NCI-H524 (cell line): ENCODE measurements around the gene ATXN2L.
"Not testable (repeated sequence)": the region's sequence is repeated elsewhere in the genome, so short reads cannot be mapped to it uniquely, and the experiment has no call there.

ENCODE experiments used
- DNase-seq, 2 experiments: peaks; one replicate each; lab custom pipeline; 2025; lab: John Stamatoyannopoulos, UW

ATXN2L gene

GRCh38 chr16:28836761-28837064 is 13.9 kb downstream of the ATXN2L start:
- no peak for DNase-seq

DNA sequence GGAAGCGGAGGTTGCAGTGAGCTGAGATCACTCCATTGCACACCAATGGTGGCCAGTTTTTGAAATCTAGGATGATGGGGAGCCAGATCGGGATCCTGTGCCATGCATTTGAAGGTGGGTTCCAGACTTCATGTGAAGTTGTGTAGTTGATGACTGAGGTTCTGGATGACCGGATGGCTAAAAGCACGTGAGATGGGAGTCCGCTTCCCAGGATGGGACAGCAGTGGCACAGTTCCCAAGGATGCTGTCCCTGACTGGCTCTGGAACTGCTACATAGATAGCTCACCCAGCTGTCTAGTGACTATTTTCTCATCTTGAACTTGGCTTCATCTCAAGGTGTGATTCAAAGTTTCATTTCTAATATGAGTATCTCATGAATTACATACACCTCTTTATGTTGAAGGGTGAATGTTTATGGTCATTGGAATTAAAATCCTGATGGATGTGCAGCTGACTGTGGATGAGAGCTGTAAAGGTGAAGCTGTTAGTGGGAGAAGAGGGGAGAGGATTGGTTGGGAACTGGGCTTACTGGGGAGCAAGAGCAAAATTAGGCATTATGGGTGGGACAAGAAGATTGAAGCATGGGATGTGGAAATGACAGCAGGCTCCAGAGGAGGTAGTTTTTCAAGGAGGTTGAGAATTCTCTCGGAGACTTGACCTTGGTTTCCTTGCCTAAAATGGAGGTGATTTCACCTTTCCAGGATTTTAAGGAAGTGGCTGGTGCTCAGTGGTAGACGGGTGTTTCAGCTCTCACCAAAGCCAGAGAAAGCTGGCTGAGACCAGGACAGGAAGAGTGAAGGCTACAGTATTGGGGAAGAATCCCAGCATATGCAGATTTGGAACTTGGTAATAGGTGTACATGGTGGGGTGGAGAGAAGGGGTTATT is 15.1 kb downstream of the ATXN2L start:
- no peak for DNase-seq

GRCh38 chr16:28838558-28838918 is 15.7 kb downstream of the ATXN2L start:
- DNase-seq = no peak

- no peak for DNase-seq
These were observed 16.3 kb downstream of the ATXN2L start for GRCh38 chr16:28839004-28839639.

GRCh38 chr16:28839899-28840298 is 17.1 kb downstream of the ATXN2L start:
- DNase-seq = no peak

- no peak for DNase-seq
These were observed 19.9 kb downstream of the ATXN2L start for GRCh38 chr16:28842696-28843095.

- no peak for DNase-seq
These were observed 21.0 kb downstream of the ATXN2L start for GRCh38 chr16:28843766-28844165.

GRCh38 chr16:28844226-28844885 is 21.6 kb downstream of the ATXN2L start:
- no peak for DNase-seq

GRCh38 chr16:28845293-28845692 is 22.5 kb downstream of the ATXN2L start:
- no peak for DNase-seq

DNA sequence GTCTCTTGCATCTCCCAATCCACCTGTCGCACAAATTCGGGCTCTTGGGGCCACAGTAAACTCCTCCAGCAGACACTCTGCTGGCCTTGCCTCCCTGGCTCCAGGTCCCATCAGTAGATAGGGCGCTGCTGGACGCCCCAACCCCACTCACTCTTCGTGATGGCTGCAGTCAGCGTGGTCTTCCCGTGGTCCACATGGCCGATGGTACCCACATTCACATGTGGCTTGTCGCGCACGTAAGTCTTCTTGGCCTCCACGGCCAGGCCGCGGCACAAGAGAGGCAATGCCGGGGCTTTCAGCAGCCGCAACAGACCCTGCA is 22.9 kb downstream of the ATXN2L start:
- peak in 1 of 2 experiments; percentile 38 for DNase-seq

GRCh38 chr16:28846080-28846932 is 23.5 kb downstream of the ATXN2L start, which contains the start of gene TUFM:
Gene TUFM (minus strand): TSS chr16:28846348. CDS start chr16:28846269, 79 bp downstream.
- peak; percentile 99 for DNase-seq

DNA sequence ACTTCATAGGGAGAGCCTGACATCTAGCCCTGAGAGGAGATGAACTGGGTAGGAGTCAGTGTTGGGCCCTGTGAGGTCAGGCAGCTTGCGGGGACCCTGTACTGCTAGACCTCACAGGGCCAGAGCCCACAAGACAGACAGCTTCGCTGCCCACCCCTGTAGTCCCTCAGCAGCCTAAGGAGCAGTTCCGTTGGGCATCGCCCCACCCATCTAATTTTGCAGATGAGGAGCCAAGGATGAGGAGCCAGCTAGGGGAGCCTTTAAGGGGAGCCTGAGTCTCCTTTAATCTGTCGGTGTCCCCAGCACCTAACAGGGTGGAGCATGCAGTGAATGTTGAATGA is 24.1 kb downstream of the ATXN2L start:
- DNase-seq = peak in 1 of 2 experiments; percentile 54

GRCh38 chr16:28858421-28858820 is 35.6 kb downstream of the ATXN2L start:
- no peak for DNase-seq

DNA sequence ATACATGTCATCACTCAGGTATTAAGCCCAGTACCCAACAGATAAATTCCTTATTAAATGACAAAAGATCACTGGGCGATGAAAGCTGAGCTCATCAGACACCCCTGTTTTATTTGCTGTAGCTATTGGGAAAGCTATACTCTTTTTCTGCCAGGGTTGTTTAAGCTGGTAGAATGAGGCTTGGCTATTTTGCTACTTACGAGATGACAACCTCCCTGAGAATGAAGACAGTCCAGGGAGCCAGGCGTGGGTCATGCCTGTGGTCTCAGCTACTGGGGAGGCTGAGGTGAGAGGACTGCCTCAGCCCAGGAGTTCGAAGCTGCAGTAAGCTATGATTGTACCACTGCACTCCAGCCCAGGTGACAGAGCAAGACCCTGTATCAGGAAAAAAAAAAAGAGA is 36.5 kb downstream of the ATXN2L start:
- no peak for DNase-seq

- DNase-seq = no peak
These were observed 41.4 kb downstream of the ATXN2L start for GRCh38 chr16:28863929-28864793.

DNA sequence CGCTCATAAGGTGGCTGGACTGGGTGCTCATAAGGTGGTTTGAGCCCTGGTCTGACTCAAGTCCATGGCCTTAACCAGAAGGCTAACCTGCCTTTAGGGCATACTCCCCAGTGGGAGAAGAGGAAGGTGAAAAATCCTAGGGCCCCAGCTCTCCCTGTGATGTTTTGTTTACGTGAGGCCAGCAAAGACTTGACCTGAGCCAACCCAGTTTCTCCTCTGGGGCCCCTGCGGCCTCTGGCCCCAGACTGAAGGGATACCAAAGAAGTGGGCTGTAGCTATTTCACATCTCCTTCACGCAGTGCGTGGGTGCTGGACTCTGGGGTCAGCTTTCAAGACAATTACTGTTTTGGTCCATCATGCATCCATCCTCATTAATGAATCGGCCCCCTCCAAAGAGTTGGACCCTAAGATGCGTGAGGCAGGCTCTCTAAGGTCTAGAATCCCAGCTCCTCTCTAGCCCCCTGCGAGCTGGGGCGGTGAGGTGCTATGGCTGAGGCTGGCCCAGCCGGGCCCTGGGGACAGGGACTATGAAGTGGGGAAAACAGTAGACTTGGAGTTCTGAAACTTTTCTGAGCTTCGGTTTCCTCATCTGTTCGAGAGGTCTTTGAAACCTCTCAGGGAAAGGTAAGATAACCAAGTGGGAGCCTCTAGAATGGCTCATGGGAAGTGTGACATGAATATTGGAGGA is 42.3 kb downstream of the ATXN2L start:
- no peak for DNase-seq

DNA sequence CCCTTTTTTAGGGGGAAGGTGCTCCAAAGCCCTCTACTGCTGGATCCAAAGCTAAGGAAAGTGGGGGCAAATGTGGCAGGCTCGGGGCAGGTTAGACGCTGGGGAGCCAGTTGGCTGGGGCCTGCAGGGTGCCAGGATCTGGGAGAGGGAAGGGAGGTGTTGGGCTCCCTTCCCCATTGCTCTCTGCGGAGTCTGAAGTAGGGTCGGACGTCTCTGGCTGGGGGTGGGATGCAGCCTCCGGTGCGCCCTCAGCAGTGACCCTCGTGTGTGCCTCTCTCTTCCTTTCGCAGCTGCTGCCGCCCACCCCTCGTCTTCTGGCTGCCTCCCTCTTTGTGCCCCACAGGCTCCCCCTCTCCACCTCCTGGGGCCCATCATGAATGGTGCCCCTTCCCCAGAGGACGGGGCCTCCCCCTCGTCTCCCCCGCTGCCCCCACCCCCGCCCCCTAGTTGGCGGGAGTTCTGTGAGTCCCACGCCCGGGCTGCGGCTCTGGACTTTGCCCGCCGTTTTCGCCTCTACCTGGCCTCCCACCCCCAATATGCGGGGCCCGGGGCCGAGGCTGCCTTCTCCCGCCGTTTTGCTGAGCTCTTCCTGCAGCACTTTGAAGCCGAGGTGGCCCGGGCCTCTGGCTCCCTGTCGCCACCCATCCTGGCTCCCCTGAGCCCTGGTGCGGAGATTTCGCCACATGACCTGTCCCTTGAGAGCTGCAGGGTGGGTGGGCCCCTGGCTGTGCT is 43.1 kb downstream of the ATXN2L start:
- no peak for DNase-seq

DNA sequence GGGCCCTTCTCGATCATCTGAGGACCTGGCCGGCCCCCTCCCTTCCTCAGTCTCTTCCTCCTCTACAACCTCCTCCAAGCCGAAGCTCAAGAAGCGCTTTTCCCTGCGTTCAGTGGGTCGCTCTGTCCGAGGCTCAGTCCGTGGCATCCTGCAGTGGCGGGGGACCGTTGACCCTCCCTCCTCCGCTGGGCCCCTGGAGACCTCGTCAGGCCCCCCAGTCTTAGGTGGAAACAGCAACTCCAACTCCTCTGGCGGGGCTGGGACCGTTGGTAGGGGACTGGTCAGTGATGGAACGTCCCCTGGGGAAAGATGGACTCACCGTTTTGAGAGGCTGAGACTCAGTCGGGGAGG is 43.6 kb downstream of the ATXN2L start:
- DNase-seq = no peak

GRCh38 chr16:28867241-28867640 is 44.4 kb downstream of the ATXN2L start:
- no peak for DNase-seq

GRCh38 chr16:28867646-28868045 is 44.8 kb downstream of the ATXN2L start:
- not testable (repeated sequence) for DNase-seq
